AG09309 (cell line): ENCODE data around the gene NRXN2.

Source experiments
- DNase-seq: peaks from one replicate; pipeline ENCODE4 v3.0.0-alpha.2; 2010; ENCODE audit warnings: low read depth
- H3K4me3 ChIP-seq: 2 replicates; pipeline ENCODE4 v1.5.1; 2011; ENCODE audit warnings: mild to moderate bottlenecking, low read depth, low read length, moderate library complexity; ENCODE audit not compliant: control insufficient read depth
- CTCF ChIP-seq: IDR thresholded peaks from 2 replicates; pipeline ENCODE4 v1.5.1; 2011; ENCODE audit warnings: mild to moderate bottlenecking, low read depth, low read length, inconsistent platforms; ENCODE audit not compliant: insufficient read depth, control insufficient read depth; ENCODE audit errors: missing control alignments

NRXN2 gene

GRCh38 chr11:64654439-64654838 lies 68.6 kb downstream of the NRXN2 start:
- no peak for TF ChIP-seq CTCF
- DNase-seq, result no peak
- H3K4me3 ChIP-seq, result no peak overlapping the region

- no peak overlapping the region for H3K4me3 ChIP-seq
- DNase-seq, result no peak
- no peak for TF ChIP-seq CTCF
These were observed 69.5 kb downstream of the NRXN2 start for GRCh38 chr11:64653388-64653973.

GRCh38 chr11:64652586-64653387 lies 70.2 kb downstream of the NRXN2 start:
- TF ChIP-seq CTCF, result peak; percentile 98
- DNase-seq, result peak; percentile 8
- H3K4me3 ChIP-seq, result no peak overlapping the region

GRCh38 chr11:64650923-64651523 lies 72.0 kb downstream of the NRXN2 start:
- TF ChIP-seq CTCF, result peak; percentile 66
- H3K4me3 ChIP-seq, result no peak overlapping the region
- no peak for DNase-seq

GRCh38 chr11:64649291-64649697 lies 73.7 kb downstream of the NRXN2 start:
- TF ChIP-seq CTCF, result peak; percentile 41
- DNase-seq, result no peak
- no peak overlapping the region for H3K4me3 ChIP-seq

GRCh38 chr11:64648551-64648950 lies 74.4 kb downstream of the NRXN2 start:
- H3K4me3 ChIP-seq, result no peak overlapping the region
- DNase-seq, result no peak
- TF ChIP-seq CTCF, result no peak
